Vagina (tissue), 2 donors: ENCODE measurements around the gene SERPINE2. TPM values are rescaled to one million over a fixed set of nuclear protein-coding genes. Genes with fewer than 3 reads are reported as not detected.

Experiments used
- DNase-seq, 2 donors: peaks; one replicate each; pipeline ENCODE4 v3.0.0-alpha.2; 2017; ENCODE audit errors: extremely low spot score in 2 of 2
- H3K27ac ChIP-seq: fragments of 200-600 bp; sonication (generic); one replicate; pipeline ENCODE4 v1.5.1; 2019
- H3K27me3 ChIP-seq: fragments of 200-600 bp; sonication (generic); one replicate; pipeline ENCODE4 v1.5.1; 2019
- H3K36me3 ChIP-seq, 2 donors: fragments of 200-600 bp; sonication (generic); one replicate each; pipeline ENCODE4 v1.5.1; 2017 to 2019
- H3K4me1 ChIP-seq: fragments of 200-600 bp; sonication (generic); one replicate; pipeline ENCODE4 v1.5.1; 2019
- H3K4me3 ChIP-seq, 2 donors: fragments of 200-600 bp; sonication (generic); 1 replicate in 1 of 2; 2 replicates in 1 of 2; pipeline ENCODE4 v1.5.1; 2016 to 2019
- H3K9me3 ChIP-seq: fragments of 200-600 bp; sonication (generic); one replicate; pipeline ENCODE4 v1.5.1; 2019
- CTCF ChIP-seq, 3 experiments: fragments of 450-650 bp in 2 of 3; fragments of 200-600 bp in 1 of 3; sonication (generic) in 1 of 3; IDR thresholded peaks; one replicate each; pipeline ENCODE4 v1.5.1; 2017 to 2019; ENCODE audit warnings: antibody characterized with exemption in 3 of 3, mild to moderate bottlenecking in 2 of 3, moderate library complexity in 2 of 3
- POLR2A ChIP-seq, 2 donors: fragments of 450-650 bp; IDR thresholded peaks; one replicate each; pipeline ENCODE4 v1.6.1; 2017; ENCODE audit warnings: antibody characterized with exemption in 2 of 2, mild to moderate bottlenecking in 2 of 2, moderate library complexity in 2 of 2
- POLR2AphosphoS5 ChIP-seq, 2 donors: sonication (generic); formaldehyde crosslinking; IDR thresholded peaks; one replicate each; pipeline ENCODE4 v1.9.0; 2017; ENCODE audit warnings: antibody characterized with exemption in 2 of 2, mild to moderate bottlenecking in 2 of 2, low read depth in 1 of 2; ENCODE audit not compliant: insufficient read depth in 1 of 2
- intact Hi-C: fragments of 100-400 bp; cut with DNase I; formaldehyde crosslinking; loops from one replicate; pipeline ENCODE4 v1.15.1; 2023
- total RNA-seq: library from RNA; depleted of rRNA; stranded (reverse); fragments of >200 nt; gene quantifications from one replicate; pipeline ENCODE4 v1.2.3, GENCODE V29; 2016

The SERPINE2 gene
- total RNA-seq, 1 donor from 2014 or later: 52.3 TPM

GRCh38 chr2:223934870-223935269 is 104.2 kb downstream of the SERPINE2 start:
- H3K27ac ChIP-seq: no peak overlapping the region
- intact Hi-C loops: no loop called here

GRCh38 chr2:223932816-223933800 is 106.0 kb downstream of the SERPINE2 start:
- intact Hi-C loops: no loop called here
- Histone ChIP-seq H3K9me3 (no peaks in the 10 kb centered on the region), H3K27me3 (no peaks in the 10 kb centered on the region), H3K4me1 (peaks cover 92% of the 10 kb centered on the region), H3K27ac (no peak overlapping the region), H3K36me3 (no peaks in the 10 kb centered on the region), H3K4me3 (no peak overlapping the region)
- TF ChIP-seq POLR2A (IDR thresholded peaks at IDR 0.05): no peak
- no peak for TF ChIP-seq POLR2AphosphoS5 (IDR thresholded peaks at IDR 0.05; ENCODE audit: insufficient read depth in 1 of 2, low read depth in 1 of 2)
- no peak for TF ChIP-seq CTCF (IDR thresholded peaks at IDR 0.05)
- no peak for DNase-seq

More at GRCh38 chr2:223934870-223935269, 104.2 kb downstream of the SERPINE2 start:
- Histone ChIP-seq H3K9me3 (no peaks in the 10 kb centered on the region), H3K4me3 (no peak overlapping the region), H3K27me3 (no peaks in the 10 kb centered on the region), H3K36me3 (no peaks in the 10 kb centered on the region), H3K4me1 (peaks cover 85% of the 10 kb centered on the region)
- no peak for DNase-seq
- no peak for TF ChIP-seq CTCF (IDR thresholded peaks at IDR 0.05)
- TF ChIP-seq POLR2AphosphoS5 (IDR thresholded peaks at IDR 0.05; ENCODE audit: insufficient read depth in 1 of 2, low read depth in 1 of 2): no peak
- no peak for TF ChIP-seq POLR2A (IDR thresholded peaks at IDR 0.05)

- peaks cover 64% of the 10 kb centered on the region for H3K4me1 ChIP-seq
- no peaks in the 10 kb centered on the region for H3K36me3 ChIP-seq
- no peak overlapping the region for H3K27ac ChIP-seq
- H3K9me3 ChIP-seq: no peaks in the 10 kb centered on the region
- no peak overlapping the region for H3K4me3 ChIP-seq
- DNase-seq: no peak
- TF ChIP-seq POLR2A (IDR thresholded peaks at IDR 0.05) (no peak), CTCF (IDR thresholded peaks at IDR 0.05) (no peak), POLR2AphosphoS5 (IDR thresholded peaks at IDR 0.05; ENCODE audit: insufficient read depth in 1 of 2, low read depth in 1 of 2) (no peak)
- intact Hi-C loops: no loop called here
- H3K27me3 ChIP-seq: no peaks in the 10 kb centered on the region
Observed at GRCh38 chr2:223930103-223930976, 108.7 kb downstream of the SERPINE2 start.

GRCh38 chr2:223929571-223930102 is 109.4 kb downstream of the SERPINE2 start:
- DNase-seq: no peak
- intact Hi-C loops: no loop called here
- TF ChIP-seq POLR2A (IDR thresholded peaks at IDR 0.05): no peak
- TF ChIP-seq CTCF (IDR thresholded peaks at IDR 0.05): no peak
- no peak for TF ChIP-seq POLR2AphosphoS5 (IDR thresholded peaks at IDR 0.05; ENCODE audit: insufficient read depth in 1 of 2, low read depth in 1 of 2)
- H3K27me3 ChIP-seq: no peaks in the 10 kb centered on the region
- H3K4me3 ChIP-seq: no peak overlapping the region
- H3K9me3 ChIP-seq: no peaks in the 10 kb centered on the region
- H3K36me3 ChIP-seq: no peaks in the 10 kb centered on the region
- peaks cover 57% of the 10 kb centered on the region for H3K4me1 ChIP-seq
- no peak overlapping the region for H3K27ac ChIP-seq
